Measurements from ENCODE around the gene EEF1G. TPM values are rescaled to one million over a fixed set of nuclear protein-coding genes. Genes with fewer than 3 reads are reported as not detected.

Gene EEF1G
- total RNA-seq, 6 experiments from 2014 or later: 442 to 450 (median 449) TPM

DNA sequence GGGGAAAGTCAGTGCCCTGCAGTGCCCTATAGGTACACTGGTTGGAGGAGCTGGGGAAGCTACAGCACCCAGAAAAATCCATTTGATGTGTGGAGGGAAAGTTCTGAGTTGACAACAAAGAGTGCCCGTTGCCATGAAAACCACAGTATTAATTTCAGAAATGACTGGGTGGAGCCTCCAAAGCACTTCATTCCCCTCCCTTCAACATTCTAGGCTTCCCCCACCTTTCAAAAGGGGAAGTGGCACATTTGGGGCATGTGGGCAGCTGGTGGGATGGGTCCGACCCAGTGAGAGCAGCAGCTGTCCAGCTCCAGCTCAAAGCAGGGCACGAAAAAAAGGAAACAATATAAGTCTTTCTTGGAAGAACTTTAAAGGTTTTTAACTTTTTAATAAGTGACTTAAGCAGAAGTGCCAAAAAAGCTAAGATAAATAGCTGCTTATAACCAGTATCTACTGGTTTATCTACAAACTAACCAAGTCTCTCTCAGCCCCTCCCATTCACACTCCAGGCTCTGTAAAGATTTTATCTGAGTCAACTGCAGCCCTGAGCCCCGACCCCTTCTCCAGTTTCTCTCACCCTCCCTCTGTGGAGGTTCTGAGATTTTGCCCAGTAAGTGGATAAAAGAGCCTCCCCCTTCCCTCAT lies 18.1 kb downstream of the EEF1G start:
- no peak for TF ChIP-seq POLR2A (IDR thresholded peaks at IDR 0.05)
- no peak for TF ChIP-seq CTCF (IDR thresholded peaks at IDR 0.05)
- ATAC-seq: no peak
- intact Hi-C loops (cut with DNase I): loop anchor here in 1 of 2 donors (5.0 kb wide), 1 partner anchor 133 kb away; no protein-coding TSS in a partner anchor

GRCh38 chr11:62554387-62555167 lies 19.1 kb downstream of the EEF1G start:
- DNase-seq (peak in 2 of 3 donors; percentile 64 to 67), ATAC-seq (peak; percentile 1 to 21 (median 7))
- intact Hi-C loops (cut with DNase I): loop anchor here in 1 of 2 donors (5.0 kb wide), 1 partner anchor 132 kb away; no protein-coding TSS in a partner anchor
- Histone ChIP-seq H3K9me3 (no peaks in the 10 kb centered on the region), H3K4me1 (peaks cover 0 to 50% (median 22%) of the 10 kb centered on the region in 4 donors), H3K4me3 (no peak overlapping the region), H3K36me3 (peaks cover 0 to 16% (median 6%) of the 10 kb centered on the region in 4 donors), H3K27me3 (no peaks in the 10 kb centered on the region), H3K27ac (peak overlapping the region in 2 of 3 donors; percentile 36 to 86)
- TF ChIP-seq CTCF (IDR thresholded peaks at IDR 0.05): no peak
- TF ChIP-seq POLR2A (IDR thresholded peaks at IDR 0.05): no peak
- WGBS (ENCODE audit: insufficient coverage, low coverage, low lambda C conversion rate, missing lambda C conversion rate): 29% methylated on average over 2 of the region's 7 CpGs

More for the DNA sequence above, 18.1 kb downstream of the EEF1G start:
- peak in 1 of 3 donors; percentile 52 for DNase-seq
- Histone ChIP-seq H3K9me3 (no peaks in the 10 kb centered on the region), H3K4me1 (peaks cover 0 to 49% (median 21%) of the 10 kb centered on the region in 4 donors), H3K27me3 (no peaks in the 10 kb centered on the region), H3K36me3 (peaks cover 0 to 25% (median 11%) of the 10 kb centered on the region in 4 donors), H3K27ac (peak overlapping the region; percentile 44 to 86 (median 45)), H3K4me3 (no peak overlapping the region)
- 33% methylated on average over 4 of the region's 4 CpGs for WGBS (ENCODE audit: insufficient coverage, low coverage, low lambda C conversion rate, missing lambda C conversion rate)

DNA sequence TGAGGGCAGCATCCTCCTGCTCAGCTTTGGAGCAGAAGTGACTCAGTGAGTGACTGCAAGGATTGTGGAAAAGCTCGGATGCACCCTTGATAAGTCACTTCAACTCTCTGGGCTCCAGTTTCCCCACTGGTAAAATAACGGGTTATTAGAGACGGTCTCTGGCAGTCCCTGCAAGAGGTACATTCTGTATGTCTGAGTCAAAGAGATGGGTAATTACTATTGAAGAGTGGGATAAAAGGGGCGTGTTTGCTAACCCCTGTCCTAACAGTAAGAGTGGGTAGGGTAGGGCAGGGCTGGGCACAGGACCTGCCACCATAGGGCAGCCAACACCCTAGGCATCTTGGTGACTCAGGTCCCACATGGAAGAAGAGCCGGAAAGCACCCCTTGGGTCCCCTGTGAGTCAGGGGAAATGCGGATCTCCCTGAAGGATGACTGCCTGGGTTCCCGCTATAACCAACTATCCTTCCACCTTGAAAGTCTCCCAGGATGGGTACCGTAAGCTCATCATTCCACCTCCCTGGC lies 19.8 kb downstream of the EEF1G start:
- intact Hi-C loops (cut with DNase I): no loop called here
- DNase-seq: peak in 1 of 3 donors; percentile 19
- Histone ChIP-seq H3K9me3 (no peaks in the 10 kb centered on the region), H3K27ac (peak overlapping the region; percentile 75 to 86 (median 76)), H3K36me3 (peaks cover 0 to 9% (median 3%) of the 10 kb centered on the region in 4 donors), H3K4me3 (no peak overlapping the region), H3K27me3 (no peaks in the 10 kb centered on the region), H3K4me1 (peaks cover 0 to 56% (median 26%) of the 10 kb centered on the region in 4 donors)
- WGBS (ENCODE audit: insufficient coverage, low coverage, low lambda C conversion rate, missing lambda C conversion rate): 86% methylated on average over 1 of the region's 8 CpGs
- no peak for ATAC-seq
- TF ChIP-seq POLR2A (IDR thresholded peaks at IDR 0.05): no peak
- no peak for TF ChIP-seq CTCF (IDR thresholded peaks at IDR 0.05)

DNA sequence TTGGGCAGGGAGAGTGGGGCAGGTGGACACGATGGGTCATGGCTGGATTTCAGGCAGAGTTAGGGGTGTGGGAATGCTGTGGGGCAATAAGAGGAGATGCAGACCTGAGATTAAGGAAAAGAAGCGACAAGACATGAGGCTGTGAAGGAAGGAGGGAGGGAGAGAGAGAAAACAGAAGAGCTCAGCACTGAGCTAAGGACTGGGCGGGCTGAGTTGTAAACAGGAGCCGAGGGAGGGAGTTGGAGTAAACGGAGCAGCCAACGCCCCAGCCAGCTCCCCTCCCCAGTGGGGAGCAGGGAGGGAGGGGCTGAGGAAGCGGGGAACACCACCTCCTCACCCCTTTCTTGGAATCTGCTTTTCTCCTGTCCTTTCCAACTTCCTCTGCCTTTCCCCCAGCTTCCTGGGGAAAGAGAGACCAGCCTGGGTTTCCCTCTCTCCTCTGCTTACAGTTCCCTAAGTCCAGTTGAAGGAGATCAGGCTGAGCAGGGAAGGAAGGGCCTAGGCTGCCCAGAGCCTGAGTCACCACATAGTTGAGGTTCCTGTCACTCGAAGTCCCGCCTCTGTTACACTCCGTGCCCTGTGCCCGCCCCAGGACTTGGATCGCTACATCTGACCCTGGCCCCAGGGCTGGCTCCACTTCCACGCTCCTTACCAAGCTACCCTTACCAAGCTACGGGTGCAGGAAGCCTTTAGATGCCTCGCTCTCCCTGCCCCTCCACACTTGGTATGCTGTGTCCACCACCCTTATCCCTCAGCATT lies 20.4 kb downstream of the EEF1G start:
- ATAC-seq (peak; percentile 72 to 88 (median 76)), DNase-seq (peak; percentile 76 to 87 (median 84))
- Histone ChIP-seq H3K9me3 (no peaks in the 10 kb centered on the region), H3K4me3 (no peak overlapping the region), H3K27ac (peak overlapping the region; percentile 75 to 86 (median 76)), H3K4me1 (peaks cover 0 to 63% (median 29%) of the 10 kb centered on the region in 4 donors), H3K27me3 (no peaks in the 10 kb centered on the region), H3K36me3 (peaks cover 0 to 3% (median 0%) of the 10 kb centered on the region in 4 donors)
- intact Hi-C loops (cut with DNase I): no loop called here
- 22% methylated on average over 15 of the region's 15 CpGs for WGBS (ENCODE audit: insufficient coverage, low coverage, low lambda C conversion rate, missing lambda C conversion rate)
- no peak for TF ChIP-seq POLR2A (IDR thresholded peaks at IDR 0.05)
- TF ChIP-seq CTCF (IDR thresholded peaks at IDR 0.05): no peak
